ENCODE data around the gene ARHGAP24. TPM values are rescaled to one million over a fixed set of nuclear protein-coding genes. Genes with fewer than 3 reads are reported as not detected.
A peak's percentile ranks its signal among the peaks of the same experiment; 100 is the strongest.

ARHGAP24 gene
- total RNA-seq: 10 to 100 TPM in 1 of 4 donors, 1 to 10 TPM in 3; 3.6 to 35.3 (median 7.2) TPM

- peak; percentile 33 for DNase-seq
- H3K4me3 ChIP-seq: peak within 1 kb of the TSS; percentile 62 to 79 (median 70)
- TF ChIP-seq CTCF (IDR thresholded peaks at IDR 0.05) (no peak), POLR2A (IDR thresholded peaks at IDR 0.05) (peak in 2 of 4 donors; percentile 53 to 57)
- WGBS, 2 donors: 0 to 3% methylated on average over 9 to 14 of the region's 41 CpGs
- peaks cover 0 to 33% (median 5%) of the 10 kb centered on the region in 3 donors for H3K4me1 ChIP-seq
- peak within 1 kb of the TSS; percentile 81 to 89 (median 82) for H3K27ac ChIP-seq
- no peaks in the 10 kb centered on the region for H3K36me3 ChIP-seq
- H3K9me3 ChIP-seq: no peaks in the 10 kb centered on the region
- peaks cover 0 to 3% (median 0%) of the 10 kb centered on the region in 4 donors for H3K27me3 ChIP-seq
- intact Hi-C loops (cut with DNase I): no loop called here
These were observed at the start of gene ARHGAP24 for GRCh38 chr4:85474818-85475630. Gene ARHGAP24 (plus strand): TSS chr4:85475150.

GRCh38 chr4:85426366-85426765 is 48.6 kb upstream of the ARHGAP24 start:
- Histone ChIP-seq H3K4me1 (no peaks in the 10 kb centered on the region), H3K36me3 (no peaks in the 10 kb centered on the region), H3K4me3 (no peak overlapping the region), H3K27ac (no peak overlapping the region), H3K9me3 (no peaks in the 10 kb centered on the region), H3K27me3 (peaks cover 0 to 15% (median 0%) of the 10 kb centered on the region in 4 donors)
- TF ChIP-seq POLR2A (IDR thresholded peaks at IDR 0.05) (no peak), CTCF (IDR thresholded peaks at IDR 0.05) (no peak)
- no peak for DNase-seq
- intact Hi-C loops (cut with DNase I): no loop called here
- WGBS, 2 donors: 85 to 87% methylated on average over 3 of the region's 3 CpGs

- Histone ChIP-seq H3K27me3 (peaks cover 0 to 15% (median 0%) of the 10 kb centered on the region in 4 donors), H3K4me1 (no peaks in the 10 kb centered on the region), H3K9me3 (no peaks in the 10 kb centered on the region), H3K27ac (no peak overlapping the region), H3K4me3 (no peak overlapping the region), H3K36me3 (no peaks in the 10 kb centered on the region)
- WGBS, 2 donors: 69 to 73% methylated on average over 1 of the region's 1 CpG
- TF ChIP-seq POLR2A (IDR thresholded peaks at IDR 0.05) (no peak), CTCF (IDR thresholded peaks at IDR 0.05) (no peak)
- no peak for DNase-seq
- intact Hi-C loops (cut with DNase I): no loop called here
These were observed 47.8 kb upstream of the ARHGAP24 start for GRCh38 chr4:85427123-85427522.

DNA sequence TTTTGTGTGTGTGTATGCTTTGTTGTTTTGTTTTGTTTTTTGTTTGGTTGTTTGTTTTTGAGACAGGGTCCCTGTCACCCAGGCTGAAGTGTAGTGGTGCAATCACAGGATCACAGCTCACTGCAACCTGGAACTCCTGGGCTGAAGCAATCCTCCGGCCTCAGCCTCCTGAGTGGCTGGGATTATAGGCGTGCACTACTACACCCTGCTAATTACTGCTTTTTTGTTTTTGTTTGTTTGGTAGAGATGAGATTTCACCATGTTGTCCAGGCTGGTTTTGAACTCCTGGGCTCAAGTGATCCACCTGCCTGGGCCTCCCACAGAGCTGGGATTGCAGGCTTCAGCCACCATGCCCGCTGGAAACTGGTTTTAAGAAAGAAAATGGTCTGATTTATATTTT is 44.7 kb upstream of the ARHGAP24 start:
- H3K9me3 ChIP-seq: no peaks in the 10 kb centered on the region
- TF ChIP-seq POLR2A (IDR thresholded peaks at IDR 0.05): no peak
- TF ChIP-seq CTCF (IDR thresholded peaks at IDR 0.05): no peak
- 93 to 97% methylated on average over 3 of the region's 3 CpGs for WGBS, 2 donors
- no peak overlapping the region for H3K27ac ChIP-seq
- no peaks in the 10 kb centered on the region for H3K4me1 ChIP-seq
- no peak overlapping the region for H3K4me3 ChIP-seq
- H3K36me3 ChIP-seq: no peaks in the 10 kb centered on the region
- peaks cover 0 to 26% (median 0%) of the 10 kb centered on the region in 4 donors for H3K27me3 ChIP-seq
- DNase-seq: no peak
- intact Hi-C loops (cut with DNase I): no loop called here

GRCh38 chr4:85430697-85431096 is 44.3 kb upstream of the ARHGAP24 start:
- no peaks in the 10 kb centered on the region for H3K9me3 ChIP-seq
- no peaks in the 10 kb centered on the region for H3K36me3 ChIP-seq
- H3K4me3 ChIP-seq: no peak overlapping the region
- 71 to 76% methylated on average over 5 of the region's 5 CpGs for WGBS, 2 donors
- no peak overlapping the region for H3K27ac ChIP-seq
- DNase-seq: no peak
- TF ChIP-seq POLR2A (IDR thresholded peaks at IDR 0.05) (no peak), CTCF (IDR thresholded peaks at IDR 0.05) (no peak)
- no peaks in the 10 kb centered on the region for H3K4me1 ChIP-seq
- intact Hi-C loops (cut with DNase I): no loop called here
- peaks cover 0 to 26% (median 0%) of the 10 kb centered on the region in 4 donors for H3K27me3 ChIP-seq

Data from esophagus squamous epithelium (tissue), 5 donors.